Vagina (tissue), 2 donors: ENCODE data around the gene CHRM4.

Source experiments
- CTCF ChIP-seq, 3 experiments: fragments of 450-650 bp in 2 of 3; fragments of 200-600 bp in 1 of 3; sonication (generic) in 1 of 3; IDR thresholded peaks; one replicate each; pipeline ENCODE4 v1.5.1; 2017 to 2019; ENCODE audit warnings: antibody characterized with exemption in 3 of 3, mild to moderate bottlenecking in 2 of 3, moderate library complexity in 2 of 3
- POLR2A ChIP-seq, 2 donors: fragments of 450-650 bp; IDR thresholded peaks; one replicate each; pipeline ENCODE4 v1.6.1; 2017; ENCODE audit warnings: antibody characterized with exemption in 2 of 2, mild to moderate bottlenecking in 2 of 2, moderate library complexity in 2 of 2

- no peak for TF ChIP-seq CTCF (IDR thresholded peaks at IDR 0.05)
- TF ChIP-seq POLR2A (IDR thresholded peaks at IDR 0.05): no peak
Observed at GRCh38 chr11:46339816-46340215, 51.8 kb downstream of the CHRM4 start.
